Mucosa of rectum (tissue), 2 donors: ENCODE data around the gene LPCAT3.

ENCODE experiments used
- H3K27ac ChIP-seq, 2 donors: one replicate each; pipeline ENCODE4 v1.7.0; 2013; ENCODE audit warnings: inconsistent platforms in 2 of 2, low read depth in 2 of 2, low read length in 2 of 2
- H3K27me3 ChIP-seq, 2 donors: one replicate each; pipeline ENCODE4 v1.7.0; 2013; ENCODE audit warnings: low read length in 2 of 2; ENCODE audit not compliant: control insufficient read depth in 2 of 2, insufficient read depth in 2 of 2
- H3K36me3 ChIP-seq, 2 donors: one replicate each; pipeline ENCODE4 v1.7.0; 2013; ENCODE audit warnings: low read length in 2 of 2; ENCODE audit not compliant: control insufficient read depth in 2 of 2, insufficient read depth in 2 of 2
- H3K4me1 ChIP-seq, 2 donors: one replicate each; pipeline ENCODE4 v1.7.0; 2013; ENCODE audit warnings: low read length in 2 of 2, mild to moderate bottlenecking in 1 of 2; ENCODE audit not compliant: control insufficient read depth in 2 of 2, insufficient read depth in 2 of 2
- H3K4me3 ChIP-seq, 2 donors: one replicate each; pipeline ENCODE4 v1.7.0; 2013; ENCODE audit warnings: low read length in 2 of 2
- H3K9ac ChIP-seq, 2 donors: one replicate each; pipeline ENCODE4 v1.7.0; 2013; ENCODE audit warnings: low read length in 2 of 2, low read depth in 1 of 2, mild to moderate bottlenecking in 1 of 2
- H3K9me3 ChIP-seq, 2 donors: one replicate each; pipeline ENCODE4 v1.7.0; 2013; ENCODE audit warnings: low read length in 2 of 2; ENCODE audit not compliant: control insufficient read depth in 2 of 2
- donor health status: healthy.
- donor health status: Normal muscosa, but diverticular disease.

Gene LPCAT3

GRCh38 chr12:6980075-6980474, 38.2 kb downstream of the LPCAT3 start:
- Histone ChIP-seq H3K9ac (no peak overlapping the region), H3K4me1 (peaks cover 0 to 6% of the 10 kb centered on the region in 2 donors), H3K27me3 (no peaks in the 10 kb centered on the region), H3K9me3 (no peaks in the 10 kb centered on the region), H3K36me3 (peaks cover 61 to 78% of the 10 kb centered on the region in 2 donors), H3K4me3 (no peak overlapping the region), H3K27ac (no peak overlapping the region)

GRCh38 chr12:6979453-6979852, 38.8 kb downstream of the LPCAT3 start:
- H3K4me3 ChIP-seq = no peak overlapping the region
- no peaks in the 10 kb centered on the region for H3K9me3 ChIP-seq
- no peak overlapping the region for H3K27ac ChIP-seq
- H3K27me3 ChIP-seq = no peaks in the 10 kb centered on the region
- H3K9ac ChIP-seq = no peak overlapping the region
- H3K36me3 ChIP-seq = peaks cover 66 to 84% of the 10 kb centered on the region in 2 donors
- H3K4me1 ChIP-seq = peaks cover 0 to 6% of the 10 kb centered on the region in 2 donors

GRCh38 chr12:6979021-6979420, 39.3 kb downstream of the LPCAT3 start:
- H3K27ac ChIP-seq = no peak overlapping the region
- H3K27me3 ChIP-seq = no peaks in the 10 kb centered on the region
- no peak overlapping the region for H3K4me3 ChIP-seq
- peaks cover 70 to 85% of the 10 kb centered on the region in 2 donors for H3K36me3 ChIP-seq
- H3K9me3 ChIP-seq = no peaks in the 10 kb centered on the region
- peaks cover 0 to 6% of the 10 kb centered on the region in 2 donors for H3K4me1 ChIP-seq
- no peak overlapping the region for H3K9ac ChIP-seq

- Histone ChIP-seq H3K4me1 (peaks cover 0 to 6% of the 10 kb centered on the region in 2 donors), H3K9me3 (no peaks in the 10 kb centered on the region), H3K27ac (no peak overlapping the region), H3K36me3 (peaks cover 73 to 86% of the 10 kb centered on the region in 2 donors), H3K4me3 (no peak overlapping the region), H3K27me3 (no peaks in the 10 kb centered on the region), H3K9ac (no peak overlapping the region)
Observed at GRCh38 chr12:6978611-6979011, 39.7 kb downstream of the LPCAT3 start.

- Histone ChIP-seq H3K27me3 (no peaks in the 10 kb centered on the region), H3K9ac (no peak overlapping the region), H3K4me3 (no peak overlapping the region), H3K27ac (no peak overlapping the region), H3K4me1 (peaks cover 0 to 6% of the 10 kb centered on the region in 2 donors), H3K36me3 (peaks cover 71 to 85% of the 10 kb centered on the region in 2 donors), H3K9me3 (no peaks in the 10 kb centered on the region)
Observed at GRCh38 chr12:6978188-6978587, 40.1 kb downstream of the LPCAT3 start.

- Histone ChIP-seq H3K27ac (no peak overlapping the region), H3K27me3 (no peaks in the 10 kb centered on the region), H3K4me3 (no peak overlapping the region), H3K36me3 (peaks cover 67 to 79% of the 10 kb centered on the region in 2 donors), H3K9ac (no peak overlapping the region), H3K9me3 (no peaks in the 10 kb centered on the region), H3K4me1 (peaks cover 0 to 6% of the 10 kb centered on the region in 2 donors)
Observed at GRCh38 chr12:6977653-6978052, 40.6 kb downstream of the LPCAT3 start.

GRCh38 chr12:6975297-6976032, 42.8 kb downstream of the LPCAT3 start:
- no peak overlapping the region for H3K9ac ChIP-seq
- no peak overlapping the region for H3K27ac ChIP-seq
- H3K4me3 ChIP-seq = no peak overlapping the region
- no peaks in the 10 kb centered on the region for H3K27me3 ChIP-seq
- H3K4me1 ChIP-seq = peaks cover 6 to 11% of the 10 kb centered on the region in 2 donors
- H3K9me3 ChIP-seq = no peaks in the 10 kb centered on the region
- peaks cover 55 to 58% of the 10 kb centered on the region in 2 donors for H3K36me3 ChIP-seq

GRCh38 chr12:6974180-6974579, 44.1 kb downstream of the LPCAT3 start:
- no peaks in the 10 kb centered on the region for H3K27me3 ChIP-seq
- no peak overlapping the region for H3K4me3 ChIP-seq
- H3K9ac ChIP-seq = no peak overlapping the region
- H3K36me3 ChIP-seq = peaks cover 46 to 53% of the 10 kb centered on the region in 2 donors
- no peak overlapping the region for H3K27ac ChIP-seq
- no peaks in the 10 kb centered on the region for H3K9me3 ChIP-seq
- peaks cover 12 to 14% of the 10 kb centered on the region in 2 donors for H3K4me1 ChIP-seq

GRCh38 chr12:6970096-6970527, 48.2 kb downstream of the LPCAT3 start:
- peak overlapping the region; percentile 93 to 94 for H3K9ac ChIP-seq
- peak overlapping the region; percentile 77 to 100 for H3K4me3 ChIP-seq
- no peaks in the 10 kb centered on the region for H3K27me3 ChIP-seq
- peaks cover 34 to 37% of the 10 kb centered on the region in 2 donors for H3K4me1 ChIP-seq
- H3K27ac ChIP-seq = peak overlapping the region; percentile 71 to 89
- H3K36me3 ChIP-seq = peaks cover 47 to 48% of the 10 kb centered on the region in 2 donors
- H3K9me3 ChIP-seq = no peaks in the 10 kb centered on the region

- Histone ChIP-seq H3K9me3 (no peaks in the 10 kb centered on the region), H3K36me3 (peaks cover 35% of the 10 kb centered on the region in 2 donors), H3K4me3 (peak overlapping the region in 1 of 2 donors; percentile 1), H3K27ac (peak overlapping the region in 1 of 2 donors; percentile 44), H3K4me1 (peaks cover 44 to 48% of the 10 kb centered on the region in 2 donors), H3K9ac (no peak overlapping the region), H3K27me3 (no peaks in the 10 kb centered on the region)
Observed at GRCh38 chr12:6968426-6968825, 49.9 kb downstream of the LPCAT3 start.
